HG03025 (cell line): ENCODE results near the gene KLHDC3.

Source experiments
- ATAC-seq: cut with Tn5 transposase; IDR thresholded peaks from one replicate; pipeline ENCODE4 v1.9.1; 2021; ENCODE audit warnings: mild to moderate bottlenecking, moderate library complexity; ENCODE audit not compliant: unreplicated experiment, low FRiP score

Gene KLHDC3

GRCh38 chr6:43052842-43053544 is 38.9 kb downstream of the KLHDC3 start:
- peak; percentile 14 for ATAC-seq

DNA sequence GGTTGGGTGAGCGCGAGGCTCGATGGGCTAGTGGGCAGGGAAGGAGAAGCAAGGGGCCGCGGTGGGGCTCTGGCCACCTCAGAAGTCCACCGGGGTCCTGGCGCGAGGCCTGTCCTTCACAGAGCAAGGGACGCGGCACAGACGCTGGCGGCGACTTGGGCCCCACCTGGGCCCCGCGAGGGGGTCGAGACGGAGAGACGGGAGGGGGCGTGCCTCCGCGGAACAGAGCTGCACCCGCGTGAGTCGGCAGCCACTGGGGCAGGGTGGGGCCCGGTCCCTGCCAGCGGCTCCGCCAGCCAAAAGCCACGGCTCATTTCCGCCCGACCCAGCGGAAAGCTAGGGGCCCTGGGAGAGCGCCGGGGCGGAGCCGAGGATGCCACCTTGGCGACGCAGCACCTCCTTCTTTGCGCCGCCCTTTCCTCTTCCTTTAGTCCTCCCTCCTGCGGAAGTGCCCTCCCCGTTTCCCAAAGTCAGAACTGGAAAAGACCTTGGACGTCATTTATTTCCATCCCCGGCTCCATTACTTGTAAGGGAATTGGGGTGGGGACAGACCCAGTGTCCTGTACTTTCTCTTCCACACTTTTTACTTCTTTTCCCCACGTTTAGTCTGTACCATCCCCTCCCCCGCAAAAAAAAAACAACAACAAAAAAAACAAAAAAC is 39.6 kb downstream of the KLHDC3 start, which contains the start of gene CUL7:
Gene CUL7 (minus strand): TSS at position 307 of the 661 bp plus-strand sequence. CDS start 1,063 bp downstream, outside the sequence.
- ATAC-seq: peak; percentile 59

GRCh38 chr6:43054206-43054943 is 40.3 kb downstream of the KLHDC3 start:
- ATAC-seq: no peak

DNA sequence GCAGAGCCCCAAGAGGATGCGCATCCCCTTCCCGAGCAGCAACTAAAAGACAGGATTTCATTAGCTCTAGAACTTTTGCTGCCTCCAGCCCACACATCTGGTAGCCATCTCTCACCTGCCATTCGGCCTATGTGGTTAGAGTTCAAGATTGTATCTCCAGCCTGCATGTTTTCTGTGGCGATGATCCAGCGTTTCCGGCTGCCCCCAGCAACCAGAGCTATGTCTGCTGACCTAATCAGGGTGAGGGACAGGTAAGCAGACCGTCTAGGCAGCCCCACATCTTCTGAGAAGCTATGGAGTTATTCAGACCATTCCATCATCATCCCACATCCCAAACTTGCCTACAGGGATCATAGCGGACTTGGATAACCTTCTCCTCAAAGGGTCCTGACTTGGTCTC is 41.9 kb downstream of the KLHDC3 start:
- ATAC-seq: no peak

- ATAC-seq: no peak
Observed at GRCh38 chr6:43058531-43058930, 44.5 kb downstream of the KLHDC3 start.

DNA sequence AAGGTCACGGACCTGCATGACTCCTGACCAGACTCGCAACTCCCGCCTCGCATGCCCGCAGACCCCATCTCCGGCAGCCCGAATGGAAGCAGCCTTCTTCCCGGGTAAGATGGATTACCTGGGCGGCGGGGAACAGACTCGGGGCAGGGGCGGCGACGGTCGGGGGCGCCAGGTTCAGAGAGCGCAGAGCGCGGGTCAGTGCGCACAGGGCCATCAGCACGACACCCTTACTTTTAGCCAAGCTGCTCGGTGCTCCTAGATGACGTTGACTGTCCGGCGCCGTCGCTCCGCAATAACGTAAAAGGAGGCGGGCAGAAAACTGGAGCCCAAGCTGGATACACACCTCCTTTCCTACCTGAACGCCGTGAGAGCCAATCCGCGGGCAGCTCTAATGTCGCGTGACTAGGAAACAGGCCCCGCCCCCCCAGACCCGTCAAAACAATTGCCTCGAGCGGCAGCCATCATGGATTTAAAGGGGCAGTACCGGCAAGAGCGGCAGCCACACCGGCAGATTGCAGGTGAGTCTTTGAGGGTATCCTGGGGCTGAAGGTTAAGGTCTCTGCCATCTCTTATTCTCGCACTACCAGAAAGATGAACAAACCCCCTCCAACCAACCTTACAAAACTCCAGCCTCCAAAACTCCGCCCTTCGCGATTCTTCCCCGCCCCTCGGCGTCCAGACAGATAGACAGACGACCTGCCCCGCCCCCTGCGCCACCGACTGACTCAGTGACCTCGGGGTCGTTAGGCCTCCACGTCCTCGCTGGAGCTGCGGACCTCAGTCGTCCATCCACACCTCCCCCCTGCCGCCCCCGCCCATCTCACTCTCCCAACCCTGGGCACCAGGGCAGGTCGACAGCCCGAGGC is 45.4 kb downstream of the KLHDC3 start, which contains the start of the genes KLC4 and MRPL2:
Gene KLC4 (plus strand): TSS at position 464 of the 866 bp plus-strand sequence. CDS start 1,705 bp downstream, outside the sequence.
Gene MRPL2 (minus strand): TSS at position 267 of the 866 bp plus-strand sequence. CDS start 53 bp downstream, at position 214.
- peak; percentile 88 for ATAC-seq

- ATAC-seq: no peak
Observed at GRCh38 chr6:43060034-43060754, 46.1 kb downstream of the KLHDC3 start.

DNA sequence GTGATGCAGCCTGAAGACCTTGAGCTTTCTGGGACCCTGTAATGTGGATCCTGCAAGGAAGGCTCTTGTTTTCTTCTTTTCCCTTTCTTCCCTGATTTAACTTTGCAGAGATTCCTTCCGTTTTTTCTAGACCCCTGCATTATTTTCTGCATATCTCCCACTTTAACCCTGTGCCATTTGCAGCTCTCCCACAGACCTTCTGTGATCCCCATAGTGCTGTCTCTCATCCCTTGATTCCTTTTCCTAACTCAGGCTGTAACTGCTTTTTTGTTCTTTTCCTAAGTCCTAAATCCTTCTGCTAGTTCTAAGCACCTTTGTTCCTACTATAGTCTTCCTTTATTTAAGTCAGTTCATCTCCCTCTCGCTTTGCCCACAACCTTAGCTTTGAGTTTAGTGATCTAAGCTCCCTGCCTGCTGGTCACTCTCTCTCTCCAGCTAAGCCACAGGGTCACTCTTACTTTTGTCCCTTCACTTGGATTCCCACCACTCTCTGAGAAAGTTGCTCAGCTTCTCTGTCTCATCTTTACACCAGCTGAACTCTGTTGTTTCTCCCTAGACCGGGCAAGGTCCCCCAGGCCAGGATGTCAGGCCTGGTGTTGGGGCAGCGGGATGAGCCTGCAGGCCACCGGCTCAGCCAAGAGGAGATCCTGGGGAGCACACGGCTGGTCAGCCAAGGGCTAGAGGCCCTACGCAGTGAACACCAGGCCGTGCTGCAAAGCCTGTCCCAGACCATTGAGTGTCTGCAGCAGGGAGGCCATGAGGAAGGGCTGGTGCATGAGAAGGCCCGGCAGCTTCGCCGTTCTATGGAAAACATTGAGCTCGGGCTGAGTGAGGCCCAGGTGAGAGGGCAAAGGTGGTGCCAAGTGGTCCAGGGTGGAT is 46.9 kb downstream of the KLHDC3 start:
- no peak for ATAC-seq

GRCh38 chr6:43061861-43062260 is 47.8 kb downstream of the KLHDC3 start:
- ATAC-seq: no peak

DNA sequence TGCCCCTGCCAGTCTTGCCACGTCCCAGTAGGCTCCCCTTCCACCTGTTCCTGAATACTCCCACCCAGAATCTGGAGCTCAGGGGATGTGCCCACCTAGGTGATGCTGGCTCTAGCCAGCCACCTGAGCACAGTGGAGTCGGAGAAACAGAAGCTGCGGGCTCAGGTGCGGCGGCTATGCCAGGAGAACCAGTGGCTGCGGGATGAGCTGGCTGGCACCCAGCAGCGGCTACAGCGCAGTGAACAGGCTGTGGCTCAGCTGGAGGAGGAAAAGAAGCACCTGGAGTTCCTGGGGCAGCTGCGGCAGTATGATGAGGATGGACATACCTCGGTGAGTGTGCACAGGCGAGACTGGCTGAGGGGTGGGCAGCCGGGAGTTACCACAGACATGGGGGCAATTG is 48.8 kb downstream of the KLHDC3 start:
- ATAC-seq: no peak

GRCh38 chr6:43070028-43070632 is 56.1 kb downstream of the KLHDC3 start:
- ATAC-seq: no peak
